Fibroblast of mammary gland (primary cell): Measurements from ENCODE around the gene GKN1.
A peak's percentile ranks its signal among the peaks of the same experiment; 100 is the strongest.

Experiments
- DNase-seq: peaks from one replicate; pipeline ENCODE4 v3.0.0-alpha.2; 2010; ENCODE audit warnings: low read depth
- H3K4me3 ChIP-seq: 2 replicates; pipeline ENCODE4 v1.5.1; 2011; ENCODE audit warnings: low read depth, mild to moderate bottlenecking, low read length, moderate library complexity; ENCODE audit not compliant: control insufficient read depth
- TF ChIP-seq, protein P1 (sequence below): conservative IDR thresholded peaks from 2 replicates; pipeline ENCODE4 v1.5.1; 2011; ENCODE audit warnings: low read depth, low read length, inconsistent platforms; ENCODE audit not compliant: control insufficient read depth, insufficient read depth

Gene GKN1, protein sequence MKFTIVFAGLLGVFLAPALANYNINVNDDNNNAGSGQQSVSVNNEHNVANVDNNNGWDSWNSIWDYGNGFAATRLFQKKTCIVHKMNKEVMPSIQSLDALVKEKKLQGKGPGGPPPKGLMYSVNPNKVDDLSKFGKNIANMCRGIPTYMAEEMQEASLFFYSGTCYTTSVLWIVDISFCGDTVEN

DNA sequence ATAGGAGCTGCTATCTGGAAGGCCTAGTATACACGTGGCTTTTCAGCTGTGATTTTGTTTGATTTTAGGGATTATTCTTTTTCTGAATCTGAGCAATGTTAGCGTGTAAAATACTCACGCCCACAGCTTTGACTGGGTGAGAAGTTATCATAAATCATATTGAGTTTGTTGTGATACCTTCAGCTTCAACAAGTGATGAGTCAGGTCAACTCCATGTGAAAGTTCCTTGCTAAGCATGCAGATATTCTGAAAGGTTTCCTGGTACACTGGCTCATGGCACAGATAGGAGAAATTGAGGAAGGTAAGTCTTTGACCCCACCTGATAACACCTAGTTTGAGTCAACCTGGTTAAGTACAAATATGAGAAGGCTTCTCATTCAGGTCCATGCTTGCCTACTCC, at the start of gene GKN1:
GKN1 (plus strand) TSS at position 386 of the 400 bp plus-strand sequence. CDS start 42 bp downstream, outside the sequence.
- TF ChIP-seq, protein P1, sequence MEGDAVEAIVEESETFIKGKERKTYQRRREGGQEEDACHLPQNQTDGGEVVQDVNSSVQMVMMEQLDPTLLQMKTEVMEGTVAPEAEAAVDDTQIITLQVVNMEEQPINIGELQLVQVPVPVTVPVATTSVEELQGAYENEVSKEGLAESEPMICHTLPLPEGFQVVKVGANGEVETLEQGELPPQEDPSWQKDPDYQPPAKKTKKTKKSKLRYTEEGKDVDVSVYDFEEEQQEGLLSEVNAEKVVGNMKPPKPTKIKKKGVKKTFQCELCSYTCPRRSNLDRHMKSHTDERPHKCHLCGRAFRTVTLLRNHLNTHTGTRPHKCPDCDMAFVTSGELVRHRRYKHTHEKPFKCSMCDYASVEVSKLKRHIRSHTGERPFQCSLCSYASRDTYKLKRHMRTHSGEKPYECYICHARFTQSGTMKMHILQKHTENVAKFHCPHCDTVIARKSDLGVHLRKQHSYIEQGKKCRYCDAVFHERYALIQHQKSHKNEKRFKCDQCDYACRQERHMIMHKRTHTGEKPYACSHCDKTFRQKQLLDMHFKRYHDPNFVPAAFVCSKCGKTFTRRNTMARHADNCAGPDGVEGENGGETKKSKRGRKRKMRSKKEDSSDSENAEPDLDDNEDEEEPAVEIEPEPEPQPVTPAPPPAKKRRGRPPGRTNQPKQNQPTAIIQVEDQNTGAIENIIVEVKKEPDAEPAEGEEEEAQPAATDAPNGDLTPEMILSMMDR = no peak
- peak; percentile 11 for DNase-seq
- no peak within 1 kb of the TSS for H3K4me3 ChIP-seq

DNA sequence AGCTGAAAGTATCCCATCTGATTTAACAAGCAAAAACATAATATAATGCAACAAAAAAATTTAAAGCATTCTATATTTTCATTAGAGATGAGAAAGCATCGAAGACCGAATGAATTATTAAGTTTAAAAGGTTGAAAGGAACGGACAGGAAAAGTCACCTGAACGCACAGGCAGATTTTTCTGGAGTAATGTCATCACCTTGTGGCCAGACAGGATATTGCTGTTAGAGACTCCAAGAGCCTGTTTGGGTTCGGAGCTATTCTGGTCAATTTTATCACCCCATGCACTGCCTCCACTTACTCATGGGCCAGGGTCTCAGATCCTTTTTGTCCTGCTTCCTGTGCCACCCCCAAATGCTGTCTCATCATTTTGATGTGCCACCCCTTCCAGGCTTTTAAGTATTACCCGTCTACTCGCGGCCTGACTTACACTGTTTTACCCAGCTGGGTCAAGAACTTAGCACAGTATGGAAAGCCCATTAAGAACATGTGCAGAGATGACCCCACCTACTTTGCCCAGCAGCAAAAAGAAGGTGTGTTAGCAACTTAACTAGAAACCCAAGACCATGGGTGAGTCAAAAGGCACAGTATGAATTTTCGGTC, 49.0 kb upstream of the GKN1 start:
- DNase-seq = peak; percentile 52
- TF ChIP-seq, protein P1 = peak; percentile 92
- H3K4me3 ChIP-seq = no peak overlapping the region

DNA sequence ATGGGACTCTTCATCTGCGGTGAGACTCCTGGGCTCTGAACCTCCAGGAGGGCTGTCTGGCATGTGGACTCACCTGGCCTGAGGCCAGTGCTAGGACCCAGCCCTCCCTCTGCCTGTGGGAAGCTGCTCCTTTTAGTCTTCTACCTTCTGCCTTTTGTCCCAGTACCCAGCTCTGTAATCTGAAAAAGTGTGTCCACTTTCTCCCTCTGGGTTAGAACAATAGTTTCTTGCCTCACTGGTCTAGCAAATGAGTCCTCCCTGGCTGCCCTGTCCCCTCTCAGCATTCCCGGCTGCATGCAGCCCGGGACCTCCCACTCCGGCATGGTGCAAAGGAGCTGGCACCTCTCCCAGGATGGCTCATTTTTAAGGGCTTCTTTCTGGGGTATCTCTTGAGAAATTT, 47.6 kb upstream of the GKN1 start:
- TF ChIP-seq, protein P1 = no peak
- H3K4me3 ChIP-seq = no peak overlapping the region
- no peak for DNase-seq

DNA sequence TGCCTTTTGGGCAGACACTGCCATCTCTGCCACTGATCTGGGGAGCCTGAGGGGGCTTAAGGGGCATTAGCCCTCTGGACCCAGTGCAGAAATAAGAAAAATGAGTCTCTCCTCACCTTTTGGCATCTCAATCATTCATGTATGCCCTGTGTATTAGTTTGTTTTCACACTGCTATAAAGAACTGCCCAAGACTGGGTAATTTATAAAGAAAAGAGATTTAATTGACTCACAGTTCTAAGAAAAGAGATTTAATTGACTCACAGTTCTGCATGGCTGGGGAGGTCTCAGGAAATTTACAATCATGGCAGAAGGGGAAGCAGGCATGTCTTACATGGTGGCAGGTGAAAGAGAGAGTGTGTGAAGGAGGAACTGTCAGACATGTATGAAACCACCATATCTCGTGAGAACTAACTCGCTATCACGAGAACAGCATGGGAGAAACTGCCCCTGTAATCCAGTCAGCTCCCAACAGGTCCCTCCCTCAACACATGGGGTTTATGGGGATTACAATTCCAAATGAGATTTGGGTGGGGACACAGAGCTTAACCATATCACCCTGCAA, 43.2 kb upstream of the GKN1 start:
- TF ChIP-seq, protein P1 = no peak
- no peak overlapping the region for H3K4me3 ChIP-seq
- no peak for DNase-seq

DNA sequence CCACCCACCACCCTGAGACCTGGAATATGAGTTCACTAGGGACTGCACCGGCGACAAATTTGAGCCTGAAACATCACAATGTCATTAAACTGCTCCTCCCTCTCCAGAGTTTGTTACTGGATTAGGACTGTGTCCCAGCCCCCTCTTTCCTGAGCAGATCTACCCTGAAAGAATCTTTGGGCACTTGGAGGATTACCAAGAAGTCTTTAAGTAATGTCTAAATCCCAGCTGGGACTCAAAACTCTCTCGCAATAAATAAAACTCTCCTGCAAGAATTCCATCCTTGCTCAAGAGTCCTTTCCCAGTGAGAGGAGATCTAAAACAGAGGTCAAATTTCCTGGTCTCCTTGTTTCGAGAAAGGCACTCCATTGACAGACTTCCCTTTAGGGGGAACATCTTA, 42.6 kb upstream of the GKN1 start:
- no peak overlapping the region for H3K4me3 ChIP-seq
- peak; percentile 31 for DNase-seq
- TF ChIP-seq, protein P1 = no peak

DNA sequence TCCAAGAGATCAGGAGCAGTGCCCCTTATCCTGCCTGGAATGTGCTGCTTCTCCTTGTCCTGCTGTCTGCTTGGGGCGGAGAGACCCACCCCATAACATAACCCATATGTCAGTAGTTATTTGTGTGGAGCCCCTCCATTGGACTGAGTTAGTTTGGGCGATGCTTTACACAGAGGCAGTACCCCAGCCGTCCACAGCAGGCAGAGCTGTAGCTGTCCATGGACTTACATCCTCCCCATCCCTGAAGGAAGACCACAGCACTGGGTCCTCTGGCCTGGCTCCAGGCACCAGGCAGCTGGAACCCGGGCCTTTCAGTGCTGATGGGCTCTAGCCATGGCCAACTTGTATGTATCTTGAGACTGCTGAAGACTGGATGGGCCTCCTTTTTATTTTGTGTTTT, 42.0 kb upstream of the GKN1 start:
- TF ChIP-seq, protein P1 = no peak
- no peak overlapping the region for H3K4me3 ChIP-seq
- DNase-seq = no peak

DNA sequence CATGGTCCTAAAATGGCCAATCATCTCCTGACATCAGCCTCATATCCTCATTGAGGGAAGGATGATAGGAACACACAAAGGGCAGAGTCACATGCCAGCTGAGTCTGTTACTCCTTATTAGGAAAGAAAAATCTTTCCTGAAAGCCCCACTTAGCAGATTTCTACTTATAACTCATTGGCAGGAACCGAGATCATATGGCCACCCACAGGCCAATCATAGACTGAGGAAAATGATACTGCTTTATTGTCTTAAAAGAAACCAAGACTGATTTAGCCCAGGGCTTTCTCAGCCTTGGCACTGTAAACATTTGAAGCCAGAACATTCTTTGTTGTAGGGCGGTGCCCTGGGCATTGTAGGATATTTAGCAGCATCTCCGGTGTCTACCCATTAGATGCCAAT, 40.4 kb upstream of the GKN1 start:
- TF ChIP-seq, protein P1 = no peak

More for the DNA sequence above, 40.4 kb upstream of the GKN1 start:
- no peak for DNase-seq
- no peak overlapping the region for H3K4me3 ChIP-seq
